Measurements from ENCODE around the gene GABARAPL2. TPM values are rescaled to one million over a fixed set of nuclear protein-coding genes. Genes with fewer than 3 reads are reported as not detected.
A peak's percentile ranks its signal among the peaks of the same experiment; 100 is the strongest.

The GABARAPL2 gene
- total RNA-seq, 1 donor from 2014 or later: 90.3 TPM

- Mint-ChIP-seq H3K36me3 (ENCODE audit: unreplicated experiment) (peaks cover 22% of the 10 kb centered on the region), H3K27me3 (ENCODE audit: unreplicated experiment) (no peaks in the 10 kb centered on the region), H3K4me1 (ENCODE audit: unreplicated experiment) (peaks cover 26% of the 10 kb centered on the region), H3K4me3 (ENCODE audit: unreplicated experiment) (peak within 1 kb of the TSS; percentile 99), H3K9me3 (ENCODE audit: unreplicated experiment) (no peaks in the 10 kb centered on the region), H3K27ac (ENCODE audit: unreplicated experiment) (peak within 1 kb of the TSS; percentile 98)
- DNase-seq (ENCODE audit: extremely low spot score, unreplicated experiment): peak; percentile 98
- TF ChIP-seq CTCF (IDR thresholded peaks at IDR 0.05): no peak
Measured at GRCh38 chr16:75622761-75623605, 56.8 kb downstream of the GABARAPL2 start, which contains the start of gene ADAT1. Gene ADAT1 (minus strand): TSS chr16:75623281. CDS start chr16:75620799, 2,482 bp downstream.

- Mint-ChIP-seq H3K4me3 (ENCODE audit: unreplicated experiment) (no peak overlapping the region), H3K27me3 (ENCODE audit: unreplicated experiment) (no peaks in the 10 kb centered on the region), H3K27ac (ENCODE audit: unreplicated experiment) (no peak overlapping the region), H3K36me3 (ENCODE audit: unreplicated experiment) (peaks cover 28% of the 10 kb centered on the region), H3K4me1 (ENCODE audit: unreplicated experiment) (peaks cover 26% of the 10 kb centered on the region), H3K9me3 (ENCODE audit: unreplicated experiment) (no peaks in the 10 kb centered on the region)
- TF ChIP-seq CTCF (IDR thresholded peaks at IDR 0.05): no peak
- no peak for DNase-seq (ENCODE audit: extremely low spot score, unreplicated experiment)
Measured at GRCh38 chr16:75624921-75625334, 58.7 kb downstream of the GABARAPL2 start.

GRCh38 chr16:75626806-75627205 is 60.6 kb downstream of the GABARAPL2 start:
- Mint-ChIP-seq H3K4me3 (ENCODE audit: unreplicated experiment) (no peak overlapping the region), H3K27ac (ENCODE audit: unreplicated experiment) (no peak overlapping the region), H3K4me1 (ENCODE audit: unreplicated experiment) (peaks cover 14% of the 10 kb centered on the region), H3K36me3 (ENCODE audit: unreplicated experiment) (peaks cover 39% of the 10 kb centered on the region), H3K27me3 (ENCODE audit: unreplicated experiment) (no peaks in the 10 kb centered on the region), H3K9me3 (ENCODE audit: unreplicated experiment) (no peaks in the 10 kb centered on the region)
- no peak for TF ChIP-seq CTCF (IDR thresholded peaks at IDR 0.05)
- DNase-seq (ENCODE audit: extremely low spot score, unreplicated experiment): no peak

Other genes starting within 250 kb of the GABARAPL2 start
- 62.4 and 65.6 TPM in 2 replicates for gene CFDP1, start 132.9 kb upstream of the GABARAPL2 start, total RNA-seq
- gene TMEM170A, start 101.7 kb upstream of the GABARAPL2 start, total RNA-seq: 13.9 and 15.2 TPM in 2 replicates
- 0.43 and 0.55 TPM in 2 replicates for gene CHST6, start 70.9 kb upstream of the GABARAPL2 start, total RNA-seq
- 0.27 TPM in 1 of 2 replicates, not detected in the other for gene CHST5, start 30.3 kb upstream of the GABARAPL2 start, total RNA-seq
- gene TMEM231, start 10.1 kb upstream of the GABARAPL2 start, total RNA-seq: 8.3 and 8.4 TPM in 2 replicates
- gene ADAT1, start 56.9 kb downstream of the GABARAPL2 start, total RNA-seq: 55.0 and 55.9 TPM in 2 replicates
- 104 and 108 TPM in 2 replicates for gene KARS1, start 81.3 kb downstream of the GABARAPL2 start, total RNA-seq
- gene TERF2IP, start 81.4 kb downstream of the GABARAPL2 start, total RNA-seq: 65.8 and 66.4 TPM in 2 replicates
- gene CPHXL2, start 110.6 kb downstream of the GABARAPL2 start, total RNA-seq: not detected in 2 replicates
- not detected in 2 replicates for gene DUXB, start 135.1 kb downstream of the GABARAPL2 start, total RNA-seq
- not detected in 2 replicates for gene CPHXL, start 160.1 kb downstream of the GABARAPL2 start, total RNA-seq